ENCODE measurements around the gene UNC5B. TPM values are rescaled to one million over a fixed set of nuclear protein-coding genes. Genes with fewer than 3 reads are reported as not detected.
"Not testable (repeated sequence)": the region's sequence is repeated elsewhere in the genome, so short reads cannot be mapped to it uniquely, and the experiment has no call there.

The UNC5B gene
- total RNA-seq, 1 donor from 2014 or later, result 6.3 TPM

- Histone ChIP-seq H3K9ac (ENCODE audit: low read depth in 1 of 3, low read length in 3 of 3) (peak overlapping the region in 2 of 3 donors; percentile 70 to 83), H3K36me3 (ENCODE audit: control insufficient read depth in 3 of 3, insufficient read depth in 3 of 3, low read length in 3 of 3) (no peaks in the 10 kb centered on the region), H3K27ac (ENCODE audit: low read depth, low read length) (no peak overlapping the region), H3K9me3 (ENCODE audit: control insufficient read depth in 3 of 3, low read length in 3 of 3) (no peaks in the 10 kb centered on the region), H3K27me3 (ENCODE audit: control insufficient read depth in 3 of 3, insufficient read depth in 3 of 3, low read length in 3 of 3) (peaks cover 0 to 23% (median 15%) of the 10 kb centered on the region in 3 donors), H3K4me3 (ENCODE audit: low read length in 3 of 3) (peak overlapping the region; percentile 74 to 85 (median 84)), H3K4me1 (ENCODE audit: control insufficient read depth in 3 of 3, insufficient read depth in 3 of 3, low read length in 3 of 3) (peaks cover 25 to 47% (median 42%) of the 10 kb centered on the region in 3 donors)
These were observed 1.5 kb downstream of the UNC5B start for GRCh38 chr10:71213761-71214440.

GRCh38 chr10:71214641-71215559 is 2.5 kb downstream of the UNC5B start:
- Histone ChIP-seq H3K9me3 (ENCODE audit: control insufficient read depth in 3 of 3, low read length in 3 of 3) (no peaks in the 10 kb centered on the region), H3K9ac (ENCODE audit: low read depth in 1 of 3, low read length in 3 of 3) (no peak overlapping the region), H3K4me3 (ENCODE audit: low read length in 3 of 3) (peak overlapping the region in 1 of 3 donors; percentile 13), H3K27ac (ENCODE audit: low read depth, low read length) (no peak overlapping the region), H3K4me1 (ENCODE audit: control insufficient read depth in 3 of 3, insufficient read depth in 3 of 3, low read length in 3 of 3) (peaks cover 25 to 49% (median 46%) of the 10 kb centered on the region in 3 donors), H3K36me3 (ENCODE audit: control insufficient read depth in 3 of 3, insufficient read depth in 3 of 3, low read length in 3 of 3) (no peaks in the 10 kb centered on the region), H3K27me3 (ENCODE audit: control insufficient read depth in 3 of 3, insufficient read depth in 3 of 3, low read length in 3 of 3) (peaks cover 0 to 17% (median 12%) of the 10 kb centered on the region in 3 donors)

GRCh38 chr10:71216363-71216695 is 4.0 kb downstream of the UNC5B start:
- peaks cover 0 to 3% (median 3%) of the 10 kb centered on the region in 3 donors for H3K27me3 ChIP-seq (ENCODE audit: control insufficient read depth in 3 of 3, insufficient read depth in 3 of 3, low read length in 3 of 3)
- no peak overlapping the region for H3K27ac ChIP-seq (ENCODE audit: low read depth, low read length)
- no peaks in the 10 kb centered on the region for H3K9me3 ChIP-seq (ENCODE audit: control insufficient read depth in 3 of 3, low read length in 3 of 3)
- peaks cover 25 to 49% (median 47%) of the 10 kb centered on the region in 3 donors for H3K4me1 ChIP-seq (ENCODE audit: control insufficient read depth in 3 of 3, insufficient read depth in 3 of 3, low read length in 3 of 3)
- H3K4me3 ChIP-seq (ENCODE audit: low read length in 3 of 3), result peak overlapping the region in 1 of 3 donors; percentile 68
- H3K9ac ChIP-seq (ENCODE audit: low read depth in 1 of 3, low read length in 3 of 3), result no peak overlapping the region
- H3K36me3 ChIP-seq (ENCODE audit: control insufficient read depth in 3 of 3, insufficient read depth in 3 of 3, low read length in 3 of 3), result no peaks in the 10 kb centered on the region

- peaks cover 23 to 45% (median 44%) of the 10 kb centered on the region in 3 donors for H3K4me1 ChIP-seq (ENCODE audit: control insufficient read depth in 3 of 3, insufficient read depth in 3 of 3, low read length in 3 of 3)
These were observed 4.4 kb downstream of the UNC5B start for GRCh38 chr10:71216751-71217265.

GRCh38 chr10:71217266-71218045 is 5.1 kb downstream of the UNC5B start:
- H3K27me3 ChIP-seq (ENCODE audit: control insufficient read depth in 3 of 3, insufficient read depth in 3 of 3, low read length in 3 of 3), result no peaks in the 10 kb centered on the region
- peak overlapping the region; percentile 30 to 66 (median 64) for H3K9ac ChIP-seq (ENCODE audit: low read depth in 1 of 3, low read length in 3 of 3)
- H3K4me3 ChIP-seq (ENCODE audit: low read length in 3 of 3), result peak overlapping the region; percentile 61 to 69 (median 68)
- H3K9me3 ChIP-seq (ENCODE audit: control insufficient read depth in 3 of 3, low read length in 3 of 3), result no peaks in the 10 kb centered on the region
- peak overlapping the region; percentile 40 for H3K27ac ChIP-seq (ENCODE audit: low read depth, low read length)
- H3K36me3 ChIP-seq (ENCODE audit: control insufficient read depth in 3 of 3, insufficient read depth in 3 of 3, low read length in 3 of 3), result no peaks in the 10 kb centered on the region
- peaks cover 19 to 41% (median 40%) of the 10 kb centered on the region in 3 donors for H3K4me1 ChIP-seq (ENCODE audit: control insufficient read depth in 3 of 3, insufficient read depth in 3 of 3, low read length in 3 of 3)

More at GRCh38 chr10:71216751-71217265, 4.4 kb downstream of the UNC5B start:
- no peaks in the 10 kb centered on the region for H3K36me3 ChIP-seq (ENCODE audit: control insufficient read depth in 3 of 3, insufficient read depth in 3 of 3, low read length in 3 of 3)
- H3K9me3 ChIP-seq (ENCODE audit: control insufficient read depth in 3 of 3, low read length in 3 of 3), result no peaks in the 10 kb centered on the region
- H3K9ac ChIP-seq (ENCODE audit: low read depth in 1 of 3, low read length in 3 of 3), result peak overlapping the region; percentile 30 to 66 (median 64)
- no peaks in the 10 kb centered on the region for H3K27me3 ChIP-seq (ENCODE audit: control insufficient read depth in 3 of 3, insufficient read depth in 3 of 3, low read length in 3 of 3)
- peak overlapping the region; percentile 44 for H3K27ac ChIP-seq (ENCODE audit: low read depth, low read length)
- H3K4me3 ChIP-seq (ENCODE audit: low read length in 3 of 3), result peak overlapping the region; percentile 61 to 69 (median 68)

- no peaks in the 10 kb centered on the region for H3K27me3 ChIP-seq (ENCODE audit: control insufficient read depth in 3 of 3, insufficient read depth in 3 of 3, low read length in 3 of 3)
- H3K27ac ChIP-seq (ENCODE audit: low read depth, low read length), result peak overlapping the region; percentile 40
- H3K9me3 ChIP-seq (ENCODE audit: control insufficient read depth in 3 of 3, low read length in 3 of 3), result no peaks in the 10 kb centered on the region
- H3K4me1 ChIP-seq (ENCODE audit: control insufficient read depth in 3 of 3, insufficient read depth in 3 of 3, low read length in 3 of 3), result peaks cover 16 to 36% (median 35%) of the 10 kb centered on the region in 3 donors
- peak overlapping the region in 2 of 3 donors; percentile 12 to 54 for H3K9ac ChIP-seq (ENCODE audit: low read depth in 1 of 3, low read length in 3 of 3)
- no peaks in the 10 kb centered on the region for H3K36me3 ChIP-seq (ENCODE audit: control insufficient read depth in 3 of 3, insufficient read depth in 3 of 3, low read length in 3 of 3)
- H3K4me3 ChIP-seq (ENCODE audit: low read length in 3 of 3), result peak overlapping the region in 2 of 3 donors; percentile 68 to 69
These were observed 5.8 kb downstream of the UNC5B start for GRCh38 chr10:71218046-71218650.

- Histone ChIP-seq H3K4me3 (ENCODE audit: low read length in 3 of 3) (no peak overlapping the region), H3K36me3 (ENCODE audit: control insufficient read depth in 3 of 3, insufficient read depth in 3 of 3, low read length in 3 of 3) (no peaks in the 10 kb centered on the region), H3K9ac (ENCODE audit: low read depth in 1 of 3, low read length in 3 of 3) (peak overlapping the region in 1 of 3 donors; percentile 12), H3K27me3 (ENCODE audit: control insufficient read depth in 3 of 3, insufficient read depth in 3 of 3, low read length in 3 of 3) (no peaks in the 10 kb centered on the region), H3K4me1 (ENCODE audit: control insufficient read depth in 3 of 3, insufficient read depth in 3 of 3, low read length in 3 of 3) (peaks cover 13 to 33% (median 31%) of the 10 kb centered on the region in 3 donors), H3K27ac (ENCODE audit: low read depth, low read length) (no peak overlapping the region), H3K9me3 (ENCODE audit: control insufficient read depth in 3 of 3, low read length in 3 of 3) (no peaks in the 10 kb centered on the region)
These were observed 6.3 kb downstream of the UNC5B start for GRCh38 chr10:71218651-71219050.

GRCh38 chr10:71219236-71219917 is 7.0 kb downstream of the UNC5B start:
- not testable (repeated sequence) for H3K27ac ChIP-seq (ENCODE audit: low read depth, low read length); H3K4me3 ChIP-seq (ENCODE audit: low read length in 3 of 3); H3K27me3 ChIP-seq (ENCODE audit: control insufficient read depth in 3 of 3, insufficient read depth in 3 of 3, low read length in 3 of 3); H3K9ac ChIP-seq (ENCODE audit: low read depth in 1 of 3, low read length in 3 of 3); H3K36me3 ChIP-seq (ENCODE audit: control insufficient read depth in 3 of 3, insufficient read depth in 3 of 3, low read length in 3 of 3); H3K9me3 ChIP-seq (ENCODE audit: control insufficient read depth in 3 of 3, low read length in 3 of 3)
- peaks cover 10 to 26% (median 24%) of the 10 kb centered on the region in 3 donors for H3K4me1 ChIP-seq (ENCODE audit: control insufficient read depth in 3 of 3, insufficient read depth in 3 of 3, low read length in 3 of 3)

All from skeletal muscle tissue (tissue), 4 donors.